NB4 (cell line): Measurements from ENCODE around the gene FUT8.

ENCODE experiments used
- DNase-seq: peaks from one replicate; pipeline ENCODE4 v3.0.0; 2010; ENCODE audit warnings: low read depth
- H3K4me3 ChIP-seq: one replicate; pipeline ENCODE4 v1.5.1; 2011; ENCODE audit warnings: mild to moderate bottlenecking, low read depth, low read length, moderate library complexity
- CTCF ChIP-seq: IDR thresholded peaks from one replicate; pipeline ENCODE4 v1.5.1; 2012; ENCODE audit warnings: low read depth, low read length
- MAX ChIP-seq: IDR thresholded peaks from 2 replicates; pipeline ENCODE4 v1.6.1; 2011; ENCODE audit warnings: low read depth, low read length
- MYC ChIP-seq: IDR thresholded peaks from 2 replicates; pipeline ENCODE4 v1.6.1; 2011; ENCODE audit warnings: low read depth, low read length
- POLR2A ChIP-seq: IDR thresholded peaks from 2 replicates; pipeline ENCODE4 v1.6.1; 2011; ENCODE audit warnings: mild to moderate bottlenecking; ENCODE audit not compliant: insufficient read length; ENCODE audit errors: extremely low read depth

FUT8 gene

GRCh38 chr14:65552724-65553123 is 140.2 kb downstream of the FUT8 start:
- H3K4me3 ChIP-seq = no peak overlapping the region
- TF ChIP-seq POLR2A (no peak), MYC (no peak), CTCF (no peak), MAX (no peak)
- no peak for DNase-seq

- no peak overlapping the region for H3K4me3 ChIP-seq
- DNase-seq = no peak
- TF ChIP-seq MAX = no peak
- TF ChIP-seq MYC = no peak
- TF ChIP-seq CTCF = no peak
- TF ChIP-seq POLR2A = no peak
Observed at GRCh38 chr14:65554837-65555236, 142.3 kb downstream of the FUT8 start.

- TF ChIP-seq CTCF = no peak
- TF ChIP-seq POLR2A = no peak
- no peak for TF ChIP-seq MAX
- TF ChIP-seq MYC = no peak
- no peak for DNase-seq
- no peak overlapping the region for H3K4me3 ChIP-seq
Observed at GRCh38 chr14:65555358-65555757, 142.8 kb downstream of the FUT8 start.

- DNase-seq = no peak
- TF ChIP-seq POLR2A = no peak
- TF ChIP-seq MYC = no peak
- TF ChIP-seq CTCF = no peak
- no peak for TF ChIP-seq MAX
- no peak overlapping the region for H3K4me3 ChIP-seq
Observed at GRCh38 chr14:65558363-65558762, 145.8 kb downstream of the FUT8 start.

GRCh38 chr14:65560340-65561027 is 148.0 kb downstream of the FUT8 start:
- no peak for DNase-seq
- H3K4me3 ChIP-seq = no peak overlapping the region
- TF ChIP-seq MAX (no peak), CTCF (no peak), MYC (no peak), POLR2A (no peak)

GRCh38 chr14:65564370-65564769 is 151.8 kb downstream of the FUT8 start:
- DNase-seq = no peak
- no peak overlapping the region for H3K4me3 ChIP-seq
- no peak for TF ChIP-seq MYC
- no peak for TF ChIP-seq MAX
- no peak for TF ChIP-seq CTCF
- TF ChIP-seq POLR2A = no peak
